Thyroid gland (tissue), 4 donors: ENCODE results near the gene ASCC2.

Source experiments
- CTCF ChIP-seq, 6 experiments: fragments of 200-600 bp in 3 of 6; fragments of 450-650 bp in 3 of 6; sonication (generic) in 3 of 6; IDR thresholded peaks; one replicate each; pipeline ENCODE4 v1.5.1; 2016 to 2019; ENCODE audit warnings: antibody characterized with exemption in 6 of 6, mild to moderate bottlenecking in 2 of 6, inconsistent platforms in 1 of 6, moderate library complexity in 1 of 6
- POLR2A ChIP-seq, 2 donors: fragments of 450-650 bp; IDR thresholded peaks; one replicate each; pipeline ENCODE4 v1.6.1; 2017; ENCODE audit warnings: antibody characterized with exemption in 2 of 2, mild to moderate bottlenecking in 2 of 2, moderate library complexity in 1 of 2

GRCh38 chr22:29757096-29757495 lies 81.0 kb downstream of the ASCC2 start:
- no peak for TF ChIP-seq CTCF (IDR thresholded peaks at IDR 0.05)
- TF ChIP-seq POLR2A (IDR thresholded peaks at IDR 0.05) = no peak
